ENCODE results near the gene NPVF.

The NPVF gene

GRCh38 chr7:25235471-25235870 is 7.2 kb upstream of the NPVF start:
- no peaks in the 10 kb centered on the region for H3K4me1 ChIP-seq (ENCODE audit: control insufficient read depth in 1 of 2, insufficient read depth in 1 of 2, low read depth in 1 of 2, low read length in 1 of 2)
- no peaks in the 10 kb centered on the region for H3K9me3 ChIP-seq
- H3K36me3 ChIP-seq, result no peaks in the 10 kb centered on the region
- H3K4me3 ChIP-seq (ENCODE audit: low read depth in 1 of 2, low read length in 1 of 2), result no peak overlapping the region
- no peaks in the 10 kb centered on the region for H3K27me3 ChIP-seq
- H3K27ac ChIP-seq, result no peak overlapping the region
- TF ChIP-seq CTCF (IDR thresholded peaks at IDR 0.05), result no peak

GRCh38 chr7:25234336-25234735 is 6.0 kb upstream of the NPVF start:
- TF ChIP-seq CTCF (IDR thresholded peaks at IDR 0.05), result no peak
- no peak overlapping the region for H3K4me3 ChIP-seq (ENCODE audit: low read depth in 1 of 2, low read length in 1 of 2)
- no peaks in the 10 kb centered on the region for H3K9me3 ChIP-seq
- H3K27ac ChIP-seq, result no peak overlapping the region
- no peaks in the 10 kb centered on the region for H3K4me1 ChIP-seq (ENCODE audit: control insufficient read depth in 1 of 2, insufficient read depth in 1 of 2, low read depth in 1 of 2, low read length in 1 of 2)
- H3K36me3 ChIP-seq, result no peaks in the 10 kb centered on the region
- H3K27me3 ChIP-seq, result peaks cover 3% of the 10 kb centered on the region

- no peaks in the 10 kb centered on the region for H3K36me3 ChIP-seq
- TF ChIP-seq CTCF (IDR thresholded peaks at IDR 0.05), result no peak
- no peaks in the 10 kb centered on the region for H3K4me1 ChIP-seq (ENCODE audit: control insufficient read depth in 1 of 2, insufficient read depth in 1 of 2, low read depth in 1 of 2, low read length in 1 of 2)
- no peak overlapping the region for H3K4me3 ChIP-seq (ENCODE audit: low read depth in 1 of 2, low read length in 1 of 2)
- H3K27ac ChIP-seq, result no peak overlapping the region
- no peaks in the 10 kb centered on the region for H3K9me3 ChIP-seq
- peaks cover 65% of the 10 kb centered on the region for H3K27me3 ChIP-seq
These were observed 5.1 kb downstream of the NPVF start for GRCh38 chr7:25223206-25223605.

GRCh38 chr7:25222666-25223065 is 5.6 kb downstream of the NPVF start:
- Histone ChIP-seq H3K27me3 (peaks cover 64% of the 10 kb centered on the region), H3K27ac (no peak overlapping the region), H3K9me3 (no peaks in the 10 kb centered on the region), H3K4me3 (ENCODE audit: low read depth in 1 of 2, low read length in 1 of 2) (no peak overlapping the region), H3K4me1 (ENCODE audit: control insufficient read depth in 1 of 2, insufficient read depth in 1 of 2, low read depth in 1 of 2, low read length in 1 of 2) (no peaks in the 10 kb centered on the region), H3K36me3 (no peaks in the 10 kb centered on the region)
- no peak for TF ChIP-seq CTCF (IDR thresholded peaks at IDR 0.05)

- H3K9me3 ChIP-seq, result no peaks in the 10 kb centered on the region
- H3K4me1 ChIP-seq (ENCODE audit: control insufficient read depth in 1 of 2, insufficient read depth in 1 of 2, low read depth in 1 of 2, low read length in 1 of 2), result no peaks in the 10 kb centered on the region
- TF ChIP-seq CTCF (IDR thresholded peaks at IDR 0.05), result no peak
- no peaks in the 10 kb centered on the region for H3K36me3 ChIP-seq
- H3K4me3 ChIP-seq (ENCODE audit: low read depth in 1 of 2, low read length in 1 of 2), result no peak overlapping the region
- no peak overlapping the region for H3K27ac ChIP-seq
- peaks cover 57% of the 10 kb centered on the region for H3K27me3 ChIP-seq
These were observed 7.3 kb downstream of the NPVF start for GRCh38 chr7:25221009-25221408.

GRCh38 chr7:25218191-25218590 is 10.1 kb downstream of the NPVF start:
- no peaks in the 10 kb centered on the region for H3K4me1 ChIP-seq (ENCODE audit: control insufficient read depth in 1 of 2, insufficient read depth in 1 of 2, low read depth in 1 of 2, low read length in 1 of 2)
- no peak overlapping the region for H3K4me3 ChIP-seq (ENCODE audit: low read depth in 1 of 2, low read length in 1 of 2)

More at GRCh38 chr7:25218191-25218590, 10.1 kb downstream of the NPVF start:
- Histone ChIP-seq H3K9me3 (no peaks in the 10 kb centered on the region), H3K27me3 (peaks cover 38% of the 10 kb centered on the region), H3K36me3 (no peaks in the 10 kb centered on the region), H3K27ac (no peak overlapping the region)
- no peak for TF ChIP-seq CTCF (IDR thresholded peaks at IDR 0.05)
